ENCODE measurements around the gene ANP32A. TPM values are rescaled to one million over a fixed set of nuclear protein-coding genes. Genes with fewer than 3 reads are reported as not detected.
"Not testable (repeated sequence)": the region's sequence is repeated elsewhere in the genome, so short reads cannot be mapped to it uniquely, and the experiment has no call there.

ANP32A gene
- 100 to 1,000 TPM in 1 of 4 donors, 10 to 100 TPM in 3; 25.5 to 101 (median 31.3) TPM for total RNA-seq

DNA sequence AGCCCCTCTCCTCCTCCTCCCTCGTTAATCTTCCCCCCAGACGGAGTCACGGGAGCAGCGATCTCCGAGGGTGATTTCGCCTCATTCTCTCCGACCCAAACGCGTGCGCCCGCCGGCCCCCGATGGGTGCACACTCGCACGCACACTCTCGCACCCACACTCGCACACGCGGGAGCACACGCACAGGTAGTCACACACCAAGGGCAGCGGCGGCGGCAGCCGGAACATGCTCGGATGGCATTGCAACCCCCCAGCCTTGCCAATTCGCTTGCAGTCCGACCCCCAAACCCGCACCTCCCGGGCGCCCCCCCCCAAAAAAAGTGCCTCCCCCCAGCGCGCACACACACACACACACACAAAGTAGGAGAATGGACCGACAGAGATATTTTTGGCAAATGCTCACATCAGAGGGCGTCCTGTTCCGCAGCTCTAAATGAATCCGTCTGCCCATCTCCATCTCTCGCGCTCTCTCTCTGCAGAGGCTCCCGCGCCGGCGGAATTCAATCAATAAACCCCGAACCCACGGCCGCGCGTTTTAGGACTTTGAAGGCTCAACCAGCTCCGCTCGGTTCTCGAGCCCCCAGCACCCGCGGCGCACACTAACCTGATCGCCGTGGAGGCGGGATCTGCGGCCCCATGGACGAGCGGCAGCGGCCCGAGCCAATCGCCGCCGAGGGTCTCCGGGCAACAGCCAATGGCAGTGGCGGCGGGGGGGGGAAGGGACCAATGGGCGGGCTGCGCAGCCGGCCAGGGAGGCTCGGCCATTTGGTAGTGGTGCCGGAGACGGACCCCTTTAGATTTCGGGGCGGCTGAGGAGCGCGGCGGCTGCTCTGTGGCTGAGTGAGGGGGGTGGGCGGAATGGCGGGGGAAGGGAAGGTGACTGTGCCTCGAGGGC is at the start of gene ANP32A:
Gene ANP32A, minus strand, starts transcription at position 601 of the 895 bp plus-strand sequence. Its CDS starts 144 bp downstream, at position 457.
- Histone ChIP-seq H3K9me3 (no peaks in the 10 kb centered on the region), H3K4me1 (peaks cover 31% of the 10 kb centered on the region), H3K27ac (peak within 1 kb of the TSS; percentile 100), H3K4me3 (peak within 1 kb of the TSS; percentile 93), H3K27me3 (no peaks in the 10 kb centered on the region), H3K36me3 (no peaks in the 10 kb centered on the region)
- TF ChIP-seq EP300 (IDR thresholded peaks at IDR 0.05) (no peak), POLR2AphosphoS5 (IDR thresholded peaks at IDR 0.05) (peak in 2 of 3 donors; percentile 33 to 49), POLR2A (IDR thresholded peaks at IDR 0.05) (peak in 1 of 2 donors; percentile 46)
- TF ChIP-seq, protein P1, sequence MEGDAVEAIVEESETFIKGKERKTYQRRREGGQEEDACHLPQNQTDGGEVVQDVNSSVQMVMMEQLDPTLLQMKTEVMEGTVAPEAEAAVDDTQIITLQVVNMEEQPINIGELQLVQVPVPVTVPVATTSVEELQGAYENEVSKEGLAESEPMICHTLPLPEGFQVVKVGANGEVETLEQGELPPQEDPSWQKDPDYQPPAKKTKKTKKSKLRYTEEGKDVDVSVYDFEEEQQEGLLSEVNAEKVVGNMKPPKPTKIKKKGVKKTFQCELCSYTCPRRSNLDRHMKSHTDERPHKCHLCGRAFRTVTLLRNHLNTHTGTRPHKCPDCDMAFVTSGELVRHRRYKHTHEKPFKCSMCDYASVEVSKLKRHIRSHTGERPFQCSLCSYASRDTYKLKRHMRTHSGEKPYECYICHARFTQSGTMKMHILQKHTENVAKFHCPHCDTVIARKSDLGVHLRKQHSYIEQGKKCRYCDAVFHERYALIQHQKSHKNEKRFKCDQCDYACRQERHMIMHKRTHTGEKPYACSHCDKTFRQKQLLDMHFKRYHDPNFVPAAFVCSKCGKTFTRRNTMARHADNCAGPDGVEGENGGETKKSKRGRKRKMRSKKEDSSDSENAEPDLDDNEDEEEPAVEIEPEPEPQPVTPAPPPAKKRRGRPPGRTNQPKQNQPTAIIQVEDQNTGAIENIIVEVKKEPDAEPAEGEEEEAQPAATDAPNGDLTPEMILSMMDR (IDR thresholded peaks at IDR 0.05): no peak
- under 1% methylated on average over 41 of the region's 81 CpGs for WGBS
- DNase-seq (ENCODE audit: low spot score in 2 of 2): peak; percentile 97 to 98

DNA sequence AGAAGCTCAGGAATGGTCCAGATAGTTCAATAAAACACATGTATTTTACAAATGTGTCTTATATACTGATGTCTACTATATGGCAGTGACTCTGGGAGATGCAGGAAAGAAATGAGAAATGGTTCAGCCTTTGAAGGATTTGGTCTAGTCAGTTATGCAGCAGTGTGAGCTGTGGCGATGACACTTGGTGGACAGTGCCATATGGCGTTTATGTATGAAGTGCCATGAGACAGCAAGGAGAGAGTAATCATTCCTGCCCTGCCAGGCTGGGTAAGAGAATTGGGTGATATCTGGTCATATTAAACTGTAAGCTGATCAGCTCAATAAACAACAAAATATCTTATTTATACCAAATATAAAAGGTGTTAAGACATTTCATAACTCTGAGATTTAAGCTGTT is 47.6 kb upstream of the ANP32A start:
- H3K27me3 ChIP-seq: peaks cover 21% of the 10 kb centered on the region

DNA sequence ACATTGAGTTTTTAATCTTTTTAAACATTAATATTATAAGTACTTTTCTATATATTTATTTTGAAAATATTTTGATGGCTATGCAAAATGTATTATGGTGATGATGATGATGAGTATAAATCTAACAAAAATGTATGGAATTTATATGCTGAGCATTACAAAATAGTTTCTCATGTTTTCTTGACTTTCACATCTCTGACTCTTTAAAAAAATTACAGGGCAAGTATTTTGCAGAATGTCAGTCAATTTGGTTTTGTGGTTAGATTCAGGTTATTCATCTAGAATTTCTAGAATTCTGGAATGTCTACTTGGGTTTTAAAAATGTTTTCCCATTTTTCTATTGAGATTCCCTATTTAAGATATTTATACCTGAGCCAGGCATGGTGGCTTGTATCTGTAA is 41.7 kb upstream of the ANP32A start:
- H3K27me3 ChIP-seq: peaks cover 8% of the 10 kb centered on the region
- no peaks in the 10 kb centered on the region for H3K36me3 ChIP-seq
- no peak overlapping the region for H3K27ac ChIP-seq
- no peaks in the 10 kb centered on the region for H3K4me1 ChIP-seq
- no peak overlapping the region for H3K4me3 ChIP-seq
- DNase-seq (ENCODE audit: low spot score in 2 of 2): no peak
- TF ChIP-seq POLR2AphosphoS5 (IDR thresholded peaks at IDR 0.05): no peak
- TF ChIP-seq, protein P1 (IDR thresholded peaks at IDR 0.05): no peak
- TF ChIP-seq POLR2A (IDR thresholded peaks at IDR 0.05): no peak
- TF ChIP-seq EP300 (IDR thresholded peaks at IDR 0.05): no peak
- H3K9me3 ChIP-seq: peaks cover 5% of the 10 kb centered on the region

More for the DNA sequence above, 47.6 kb upstream of the ANP32A start:
- Histone ChIP-seq H3K27ac (no peak overlapping the region), H3K36me3 (no peaks in the 10 kb centered on the region), H3K9me3 (peaks cover 5% of the 10 kb centered on the region), H3K4me3 (no peak overlapping the region), H3K4me1 (no peaks in the 10 kb centered on the region)
- TF ChIP-seq EP300 (IDR thresholded peaks at IDR 0.05) (no peak), POLR2A (IDR thresholded peaks at IDR 0.05) (no peak), POLR2AphosphoS5 (IDR thresholded peaks at IDR 0.05) (no peak)
- TF ChIP-seq, protein P1 (IDR thresholded peaks at IDR 0.05): no peak
- WGBS: 94% methylated on average over 2 of the region's 2 CpGs
- DNase-seq (ENCODE audit: low spot score in 2 of 2): no peak

DNA sequence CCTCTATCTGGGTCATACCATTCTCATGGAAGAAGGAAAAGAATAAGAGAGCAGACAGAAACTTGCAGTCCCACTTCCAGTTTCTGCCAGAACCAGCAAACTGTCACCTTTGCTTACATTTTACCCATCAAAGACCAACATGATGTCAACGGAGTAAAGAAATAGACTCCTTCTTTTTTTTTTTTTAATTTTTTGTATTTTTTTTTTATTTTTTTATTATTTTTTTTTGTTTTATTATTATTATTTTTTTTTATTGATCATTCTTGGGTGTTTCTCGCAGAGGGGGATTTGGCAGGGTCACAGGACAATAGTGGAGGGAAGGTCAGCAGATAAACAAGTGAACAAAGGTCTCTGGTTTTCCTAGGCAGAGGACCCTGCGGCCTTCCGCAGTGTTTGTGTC is 38.0 kb upstream of the ANP32A start:
- H3K4me1 ChIP-seq; H3K9me3 ChIP-seq; H3K4me3 ChIP-seq; H3K27ac ChIP-seq; H3K27me3 ChIP-seq; DNase-seq (ENCODE audit: low spot score in 2 of 2); H3K36me3 ChIP-seq: not testable (repeated sequence)
- 89% methylated on average over 2 of the region's 4 CpGs for WGBS

DNA sequence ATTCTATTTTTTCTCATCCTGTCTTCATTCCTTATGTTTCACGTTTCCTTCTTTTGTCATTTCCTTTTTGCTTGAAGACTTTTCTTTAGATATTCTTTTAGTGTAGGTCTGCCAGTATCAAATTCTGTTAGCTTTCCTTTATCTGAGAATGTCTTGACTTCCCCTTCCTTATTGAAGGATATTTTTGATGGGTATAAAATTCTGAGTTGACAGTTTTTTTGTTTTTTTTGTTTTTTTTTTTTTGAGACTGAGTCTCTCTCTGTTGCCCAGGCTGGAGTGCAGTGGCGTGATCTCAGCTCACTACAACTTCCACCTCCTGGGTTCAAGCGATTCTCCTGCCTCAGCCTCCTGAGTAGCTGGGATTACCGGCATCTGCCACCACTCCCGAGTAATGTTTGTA is 36.7 kb upstream of the ANP32A start:
- not testable (repeated sequence) for H3K27ac ChIP-seq; H3K36me3 ChIP-seq; H3K4me1 ChIP-seq; H3K9me3 ChIP-seq; DNase-seq (ENCODE audit: low spot score in 2 of 2); H3K27me3 ChIP-seq; H3K4me3 ChIP-seq
- WGBS: 89% methylated on average over 5 of the region's 5 CpGs

DNA sequence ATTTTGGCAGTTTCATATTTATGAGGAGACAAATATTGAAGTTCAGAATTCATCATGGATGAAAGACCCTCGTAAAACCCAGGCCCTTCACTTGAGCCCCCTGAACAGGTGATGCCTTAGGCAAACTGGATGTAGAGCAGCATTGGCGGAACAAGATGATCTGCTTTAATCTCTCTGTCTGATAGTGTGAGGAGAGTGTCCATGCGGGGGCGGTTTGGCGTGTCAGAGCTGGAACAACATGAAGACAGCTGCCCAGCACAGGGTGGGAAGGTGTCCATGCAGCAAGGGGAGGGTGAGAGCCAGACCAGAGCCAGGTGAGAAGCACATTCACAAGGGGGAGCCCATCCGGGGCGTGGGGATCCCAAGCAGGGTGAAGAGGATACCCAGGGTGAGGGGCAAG is 31.8 kb upstream of the ANP32A start:
- TF ChIP-seq POLR2A (IDR thresholded peaks at IDR 0.05) (no peak), POLR2AphosphoS5 (IDR thresholded peaks at IDR 0.05) (no peak), EP300 (IDR thresholded peaks at IDR 0.05) (no peak)
- TF ChIP-seq, protein P1 (IDR thresholded peaks at IDR 0.05): no peak
- 86% methylated on average over 7 of the region's 7 CpGs for WGBS
- DNase-seq (ENCODE audit: low spot score in 2 of 2): no peak

More for the DNA sequence above, 31.8 kb upstream of the ANP32A start:
- H3K27ac ChIP-seq: no peak overlapping the region
- no peaks in the 10 kb centered on the region for H3K4me1 ChIP-seq
- no peak overlapping the region for H3K4me3 ChIP-seq
- H3K36me3 ChIP-seq: no peaks in the 10 kb centered on the region
- H3K9me3 ChIP-seq: peaks cover 5% of the 10 kb centered on the region
- peaks cover 11% of the 10 kb centered on the region for H3K27me3 ChIP-seq
